H9 (cell line): Measurements from ENCODE around the gene NOP16. TPM values are rescaled to one million over a fixed set of nuclear protein-coding genes. Genes with fewer than 3 reads are reported as not detected.

ENCODE experiments used
- DNase-seq: peaks from one replicate; pipeline ENCODE4 v3.0.0-alpha.2; 2017
- H2AFZ ChIP-seq: one replicate; pipeline ENCODE4 v1.6.1; 2013; ENCODE audit warnings: mild to moderate bottlenecking, low read length, control low read depth, moderate library complexity
- H2AK5ac ChIP-seq: 2 replicates; pipeline ENCODE4 v1.6.1; 2013; ENCODE audit warnings: low read length, control low read depth, mixed read lengths; ENCODE audit not compliant: insufficient read length
- H2BK120ac ChIP-seq: one replicate; pipeline ENCODE4 v1.6.1; 2013; ENCODE audit warnings: low read depth, mild to moderate bottlenecking, low read length, control low read depth, inconsistent platforms; ENCODE audit not compliant: poor library complexity, severe bottlenecking
- H2BK12ac ChIP-seq: 2 replicates; pipeline ENCODE4 v1.6.1; 2013; ENCODE audit warnings: low read length, control low read depth, mixed read lengths, low read depth; ENCODE audit not compliant: insufficient read length
- H2BK15ac ChIP-seq: 2 replicates; pipeline ENCODE4 v1.6.1; 2013; ENCODE audit warnings: low read depth, low read length, control low read depth
- H2BK20ac ChIP-seq: one replicate; pipeline ENCODE4 v1.6.1; 2013; ENCODE audit warnings: low read depth, mild to moderate bottlenecking, low read length, control low read depth, inconsistent platforms; ENCODE audit not compliant: poor library complexity, severe bottlenecking
- H2BK5ac ChIP-seq: 2 replicates; pipeline ENCODE4 v1.6.1; 2013; ENCODE audit warnings: low read length, control low read depth, mixed read lengths; ENCODE audit not compliant: insufficient read length
- H3K14ac ChIP-seq: 2 replicates; pipeline ENCODE4 v1.6.1; 2013; ENCODE audit warnings: low read length, control low read depth; ENCODE audit not compliant: insufficient read depth
- H3K18ac ChIP-seq: 2 replicates; pipeline ENCODE4 v1.6.1; 2013; ENCODE audit warnings: low read depth, mild to moderate bottlenecking, mixed read lengths, low read length, control low read depth; ENCODE audit not compliant: insufficient read length
- H3K23ac ChIP-seq: 2 replicates; pipeline ENCODE4 v1.6.1; 2013; ENCODE audit warnings: low read length, control low read depth, mixed read lengths, low read depth; ENCODE audit not compliant: insufficient read length
- H3K23me2 ChIP-seq: 2 replicates; pipeline ENCODE4 v1.6.1; 2013; ENCODE audit warnings: low read depth, mild to moderate bottlenecking, mixed read lengths, low read length, control low read depth; ENCODE audit not compliant: insufficient read length, poor library complexity, severe bottlenecking
- H3K27ac ChIP-seq: 2 replicates; pipeline ENCODE4 v1.5.1; 2013; ENCODE audit warnings: low read length, control low read depth, mixed read lengths, low read depth; ENCODE audit not compliant: insufficient read length
- H3K27me3 ChIP-seq: 2 replicates; pipeline ENCODE4 v1.6.1; 2013; ENCODE audit warnings: low read length, control low read depth, inconsistent platforms; ENCODE audit not compliant: insufficient read depth
- H3K4ac ChIP-seq: 2 replicates; pipeline ENCODE4 v1.6.1; 2013; ENCODE audit warnings: low read depth, mild to moderate bottlenecking, control low read depth, inconsistent platforms, low read length, moderate library complexity
- H3K4me1 ChIP-seq: 2 replicates; pipeline ENCODE4 v1.6.1; 2013; ENCODE audit warnings: low read length, control low read depth, inconsistent platforms; ENCODE audit not compliant: insufficient read depth
- H3K4me2 ChIP-seq: 2 replicates; pipeline ENCODE4 v1.6.1; 2013; ENCODE audit warnings: low read length, control low read depth, mixed read lengths; ENCODE audit not compliant: insufficient read length, insufficient read depth
- H3K56ac ChIP-seq: 2 replicates; pipeline ENCODE4 v1.6.1; 2013; ENCODE audit warnings: low read depth, mild to moderate bottlenecking, mixed read lengths, low read length, control low read depth; ENCODE audit not compliant: insufficient read length
- H3K79me1 ChIP-seq: 2 replicates; pipeline ENCODE4 v1.6.1; 2013; ENCODE audit warnings: low read depth, mild to moderate bottlenecking, moderate library complexity, low read length, control low read depth, inconsistent platforms; ENCODE audit not compliant: insufficient read depth, poor library complexity, severe bottlenecking
- H3K79me2 ChIP-seq: 2 replicates; pipeline ENCODE4 v1.6.1; 2013; ENCODE audit warnings: low read length, control low read depth, inconsistent platforms; ENCODE audit not compliant: insufficient read depth
- H3K9ac ChIP-seq: 2 replicates; pipeline ENCODE4 v1.6.1; 2013; ENCODE audit warnings: low read length, control low read depth, mixed read lengths; ENCODE audit not compliant: insufficient read length; ENCODE audit errors: extremely low read depth
- H3K9me3 ChIP-seq: one replicate; pipeline ENCODE4 v1.6.1; 2013; ENCODE audit warnings: low read depth, low read length, inconsistent platforms; ENCODE audit not compliant: control insufficient read depth
- H3T11ph ChIP-seq: one replicate; pipeline ENCODE4 v1.6.1; 2013; ENCODE audit warnings: mild to moderate bottlenecking, low read length, control low read depth, inconsistent platforms
- H4K20me1 ChIP-seq: one replicate; pipeline ENCODE4 v1.6.1; 2013; ENCODE audit not compliant: control insufficient read depth, insufficient read length, insufficient read depth
- H4K5ac ChIP-seq: 2 replicates; pipeline ENCODE4 v1.6.1; 2013; ENCODE audit warnings: low read depth, mild to moderate bottlenecking, mixed read lengths, low read length, control low read depth; ENCODE audit not compliant: insufficient read length
- H4K8ac ChIP-seq: replicated peaks from 2 replicates; pipeline ENCODE4 v1.6.1; 2013; ENCODE audit warnings: low read length, control low read depth, mixed read lengths, low read depth; ENCODE audit not compliant: insufficient read length
- H4K91ac ChIP-seq: 2 replicates; pipeline ENCODE4 v1.6.1; 2013; ENCODE audit warnings: low read depth, mild to moderate bottlenecking, moderate library complexity, mixed read lengths, low read length, control low read depth; ENCODE audit not compliant: insufficient read length
- H3K27ac Mint-ChIP-seq, 3 experiments: 2 replicates in 2 of 3; 3 replicates in 1 of 3; pipeline ENCODE4 v1.8.0; 2020 to 2021; ENCODE audit warnings: mixed read lengths in 3 of 3, mild to moderate bottlenecking in 1 of 3, moderate library complexity in 1 of 3
- H3K27me3 Mint-ChIP-seq: 2 replicates; pipeline ENCODE4 v1.8.0; 2021; ENCODE audit warnings: low read depth, mild to moderate bottlenecking, moderate library complexity, mixed read lengths
- H3K36me3 Mint-ChIP-seq, 3 experiments: 2 replicates in 2 of 3; 3 replicates in 1 of 3; pipeline ENCODE4 v1.8.0; 2020 to 2021; ENCODE audit warnings: low read depth in 3 of 3, mixed read lengths in 3 of 3; ENCODE audit not compliant: insufficient read depth in 1 of 3
- H3K4me1 Mint-ChIP-seq, 2 experiments: 2 replicates each; pipeline ENCODE4 v1.8.0; 2020; ENCODE audit warnings: mixed read lengths in 2 of 2
- H3K4me3 Mint-ChIP-seq, 2 experiments: 2 replicates in 1 of 2; 3 replicates in 1 of 2; pipeline ENCODE4 v1.8.0; 2020 to 2021; ENCODE audit warnings: mild to moderate bottlenecking in 2 of 2, mixed read lengths in 2 of 2, moderate library complexity in 1 of 2
- H3K9me3 Mint-ChIP-seq, 2 experiments: 2 replicates in 1 of 2; 3 replicates in 1 of 2; pipeline ENCODE4 v1.8.0; 2020; ENCODE audit warnings: mild to moderate bottlenecking in 2 of 2, mixed read lengths in 2 of 2, moderate library complexity in 1 of 2
- WGBS: extraction: QIAGEN DNeasy Blood & Tissue Kit; methylation state at CpG from one replicate; pipeline ENCODE4 v1.1.7; 2013; ENCODE audit warnings: missing lambda C conversion rate, low lambda C conversion rate, mixed read lengths; ENCODE audit not compliant: insufficient read length; ENCODE audit errors: extremely low coverage; 5-methylcytosine and 5-hydroxymethylcytosine counted together
- total RNA-seq: library from RNA; stranded (reverse); gene quantifications from 2 replicates; pipeline ENCODE4 v1.2.1, GENCODE V29; 2021
- TF ChIP-seq, protein P1 (sequence below): fragments of 200-600 bp; sonication (generic); conservative IDR thresholded peaks from 3 replicates; pipeline ENCODE4 v1.8.0; 2021; ENCODE audit warnings: antibody characterized with exemption, mild to moderate bottlenecking

NOP16 gene
- total RNA-seq, 1 experiment from 2014 or later, result 114 TPM

DNA sequence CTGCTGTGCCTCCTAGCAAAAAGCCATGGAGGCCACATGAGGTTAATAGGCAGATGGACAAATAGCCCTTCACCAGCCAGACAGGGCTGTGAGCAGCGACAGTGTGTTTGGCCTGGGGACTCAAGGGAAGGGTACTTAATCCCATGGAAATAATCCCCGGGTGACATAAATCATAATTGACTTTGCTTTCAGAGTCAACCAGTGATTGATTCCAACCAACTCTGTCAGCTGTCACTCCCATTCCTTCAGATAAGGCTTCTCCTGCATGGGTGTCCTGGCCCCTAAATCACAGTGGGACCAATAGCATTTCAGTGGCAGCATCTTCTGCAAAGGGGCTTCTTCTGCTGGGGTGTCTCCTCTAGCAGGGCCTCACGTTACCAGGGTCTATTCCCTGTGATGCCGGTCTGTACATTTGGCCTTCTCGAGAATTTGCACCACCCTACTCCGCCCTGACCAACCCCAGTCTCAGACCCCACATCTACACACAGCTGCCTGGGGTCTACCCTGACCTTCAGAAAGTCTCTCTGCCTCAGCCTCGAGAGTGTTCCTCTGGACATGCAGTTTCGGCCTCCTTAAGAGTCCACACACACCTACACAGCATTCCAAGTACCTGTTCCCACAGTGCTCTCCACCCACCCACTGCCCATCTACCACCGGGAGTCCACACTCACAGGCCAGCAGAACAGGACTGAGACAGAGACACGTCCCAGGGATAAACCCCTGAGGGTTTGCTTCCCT, 24.3 kb upstream of the NOP16 start:
- Histone ChIP-seq H3K56ac (no peak overlapping the region), H2AK5ac (no peak overlapping the region), H2BK120ac (no peak overlapping the region), H2AFZ (no peak overlapping the region), H4K91ac (no peak overlapping the region), H2BK5ac (no peak overlapping the region), H3K27me3 (no peaks in the 10 kb centered on the region; the same call in 1 of the 2 replicates), H3K79me2 (no peaks in the 10 kb centered on the region), H3K23ac (no peak overlapping the region), H4K8ac (no peak overlapping the region), H3K4me2 (no peak overlapping the region), H3K4me1 (no peaks in the 10 kb centered on the region), H3K9me3 (no peaks in the 10 kb centered on the region), H3K18ac (no peak overlapping the region), H2BK12ac (no peak overlapping the region), H3K79me1 (no peaks in the 10 kb centered on the region), H3K14ac (no peak overlapping the region), H3K4ac (no peak overlapping the region), H2BK15ac (no peak overlapping the region), H4K20me1 (no peaks in the 10 kb centered on the region), H3K23me2 (peaks cover 5% of the 10 kb centered on the region), H2BK20ac (no peak overlapping the region), H3K9ac (no peak overlapping the region), H3K27ac (no peak overlapping the region), H3T11ph (no peak overlapping the region), H4K5ac (no peak overlapping the region)
- Mint-ChIP-seq H3K27ac (peak overlapping the region in 1 of 3 experiments; percentile 86; a peak in 3 of 7 replicates), H3K36me3 (peaks cover 0 to 11% (median 7%) of the 10 kb centered on the region in 3 experiments; a peak in 5 of 7 replicates), H3K4me3 (no peak overlapping the region), H3K9me3 (peaks cover 2 to 6% of the 10 kb centered on the region in 2 experiments; a peak in 2 of 5 replicates), H3K27me3 (peaks cover 8% of the 10 kb centered on the region), H3K4me1 (peaks cover 6 to 9% of the 10 kb centered on the region in 2 experiments; a peak in 3 of 4 replicates)
- no CpG with 5 or more reads among the region's 10 CpGs for WGBS
- DNase-seq, result no peak
- TF ChIP-seq, protein P1, sequence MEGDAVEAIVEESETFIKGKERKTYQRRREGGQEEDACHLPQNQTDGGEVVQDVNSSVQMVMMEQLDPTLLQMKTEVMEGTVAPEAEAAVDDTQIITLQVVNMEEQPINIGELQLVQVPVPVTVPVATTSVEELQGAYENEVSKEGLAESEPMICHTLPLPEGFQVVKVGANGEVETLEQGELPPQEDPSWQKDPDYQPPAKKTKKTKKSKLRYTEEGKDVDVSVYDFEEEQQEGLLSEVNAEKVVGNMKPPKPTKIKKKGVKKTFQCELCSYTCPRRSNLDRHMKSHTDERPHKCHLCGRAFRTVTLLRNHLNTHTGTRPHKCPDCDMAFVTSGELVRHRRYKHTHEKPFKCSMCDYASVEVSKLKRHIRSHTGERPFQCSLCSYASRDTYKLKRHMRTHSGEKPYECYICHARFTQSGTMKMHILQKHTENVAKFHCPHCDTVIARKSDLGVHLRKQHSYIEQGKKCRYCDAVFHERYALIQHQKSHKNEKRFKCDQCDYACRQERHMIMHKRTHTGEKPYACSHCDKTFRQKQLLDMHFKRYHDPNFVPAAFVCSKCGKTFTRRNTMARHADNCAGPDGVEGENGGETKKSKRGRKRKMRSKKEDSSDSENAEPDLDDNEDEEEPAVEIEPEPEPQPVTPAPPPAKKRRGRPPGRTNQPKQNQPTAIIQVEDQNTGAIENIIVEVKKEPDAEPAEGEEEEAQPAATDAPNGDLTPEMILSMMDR, result no peak
